Activated T-cell treated with anti-CD3 and anti-CD28 coated beads, Interleukin-2, amount 50 U/mL, for 24 hours (primary cell): ENCODE data around the gene SYNCRIP.
"Not testable (repeated sequence)": the region's sequence is repeated elsewhere in the genome, so short reads cannot be mapped to it uniquely, and the experiment has no call there.

Source experiments
- DNase-seq: peaks from one replicate; pipeline ENCODE4 v3.0.0-alpha.2; 2020
- H3K27ac Mint-ChIP-seq: 2 replicates; pipeline ENCODE4 v1.8.0; 2020; ENCODE audit warnings: mild to moderate bottlenecking, mixed read lengths
- H3K27me3 Mint-ChIP-seq: 2 replicates; pipeline ENCODE4 v1.8.0; 2020; ENCODE audit warnings: mixed read lengths
- H3K36me3 Mint-ChIP-seq: 2 replicates; pipeline ENCODE4 v1.8.0; 2020; ENCODE audit warnings: low read depth, mixed read lengths
- H3K4me1 Mint-ChIP-seq: 2 replicates; pipeline ENCODE4 v1.8.0; 2020; ENCODE audit warnings: low read depth, mixed read lengths
- H3K4me3 Mint-ChIP-seq: 2 replicates; pipeline ENCODE4 v1.8.0; 2020; ENCODE audit warnings: mild to moderate bottlenecking, moderate library complexity, mixed read lengths
- H3K9me3 Mint-ChIP-seq: 2 replicates; pipeline ENCODE4 v1.8.0; 2020; ENCODE audit warnings: mixed read lengths

The SYNCRIP gene

GRCh38 chr6:85642774-85643536 is at the start of gene SYNCRIP:
SYNCRIP (minus strand) TSS chr6:85642886; CDS start chr6:85641439, 1,447 bp downstream.
- Mint-ChIP-seq H3K27ac (peak within 1 kb of the TSS; percentile 99), H3K9me3 (no peaks in the 10 kb centered on the region), H3K36me3 (peaks cover 52% of the 10 kb centered on the region), H3K4me1 (peaks cover 39% of the 10 kb centered on the region), H3K4me3 (peak within 1 kb of the TSS; percentile 87), H3K27me3 (no peaks in the 10 kb centered on the region)
- DNase-seq: peak; percentile 99

DNA sequence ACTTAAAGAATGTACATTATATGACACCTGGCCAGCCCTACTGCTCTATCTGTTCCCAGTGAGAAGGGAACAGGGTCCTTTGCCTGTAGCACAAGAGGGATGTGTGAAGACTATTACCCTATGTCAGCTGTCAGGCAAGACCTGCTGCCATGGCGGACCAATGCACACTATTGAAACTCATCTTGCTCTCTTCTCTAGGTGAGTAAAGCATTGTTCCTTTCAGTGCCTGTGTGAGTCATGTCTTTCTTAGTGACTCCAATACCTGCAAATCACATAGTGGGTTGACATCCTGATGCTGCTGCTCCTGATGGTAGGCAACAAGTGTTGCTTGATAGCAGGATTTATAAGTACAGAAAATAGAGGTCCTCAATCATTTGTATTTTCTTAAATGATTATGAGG is 48.8 kb upstream of the SYNCRIP start:
- Mint-ChIP-seq H3K9me3 (no peaks in the 10 kb centered on the region), H3K36me3 (no peaks in the 10 kb centered on the region), H3K4me3 (no peak overlapping the region), H3K4me1 (peaks cover 2% of the 10 kb centered on the region), H3K27ac (no peak overlapping the region), H3K27me3 (no peaks in the 10 kb centered on the region)
- DNase-seq: no peak

DNA sequence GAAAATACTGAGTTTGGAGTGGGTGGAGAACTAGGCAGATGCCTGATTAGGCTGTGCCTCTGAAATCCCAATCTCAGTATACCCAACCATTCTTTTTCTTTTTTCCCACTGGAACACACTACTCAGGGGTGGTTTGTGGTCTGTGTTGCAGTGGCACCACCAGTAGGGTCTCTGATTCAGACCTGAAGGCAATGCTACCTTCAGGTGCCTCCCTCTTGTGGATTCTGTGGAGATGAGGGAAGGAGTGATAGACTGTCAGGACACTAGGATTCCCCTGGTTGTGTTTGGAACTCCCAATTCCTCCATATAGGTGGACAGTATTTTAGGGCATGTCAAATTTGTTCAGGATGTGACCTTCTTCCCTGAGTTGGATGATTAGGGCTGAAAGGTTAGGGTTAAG is 47.4 kb upstream of the SYNCRIP start:
- H3K4me1 Mint-ChIP-seq: peaks cover 6% of the 10 kb centered on the region
- no peaks in the 10 kb centered on the region for H3K27me3 Mint-ChIP-seq
- H3K36me3 Mint-ChIP-seq: no peaks in the 10 kb centered on the region
- no peak for DNase-seq
- H3K27ac Mint-ChIP-seq: no peak overlapping the region
- no peaks in the 10 kb centered on the region for H3K9me3 Mint-ChIP-seq
- no peak overlapping the region for H3K4me3 Mint-ChIP-seq

DNA sequence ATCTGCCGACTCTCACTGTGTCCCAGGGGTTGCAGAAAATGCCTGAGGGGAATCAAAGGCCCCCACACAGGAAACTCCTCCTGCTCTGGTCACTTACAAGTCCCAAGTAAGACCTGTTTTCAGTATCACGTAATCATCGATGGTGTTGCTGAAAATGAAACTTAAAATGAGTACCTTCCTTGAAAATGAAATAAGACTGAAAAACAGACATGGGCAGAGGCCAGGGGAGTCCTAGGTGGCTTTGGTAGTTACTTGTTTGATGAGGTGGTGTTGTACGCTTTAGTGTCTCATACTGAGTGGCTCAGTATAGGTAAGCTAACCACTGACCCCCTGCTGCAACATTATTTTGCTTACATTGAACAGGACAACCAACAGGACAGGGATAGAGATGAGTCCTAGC is 43.0 kb upstream of the SYNCRIP start:
- peaks cover 5% of the 10 kb centered on the region for H3K4me1 Mint-ChIP-seq
- peaks cover 4% of the 10 kb centered on the region for H3K36me3 Mint-ChIP-seq
- no peaks in the 10 kb centered on the region for H3K27me3 Mint-ChIP-seq
- H3K4me3 Mint-ChIP-seq: no peak overlapping the region
- H3K27ac Mint-ChIP-seq: no peak overlapping the region
- peaks cover 2% of the 10 kb centered on the region for H3K9me3 Mint-ChIP-seq
- no peak for DNase-seq

GRCh38 chr6:85684809-85685171 is 42.1 kb upstream of the SYNCRIP start:
- Mint-ChIP-seq H3K4me1 (peaks cover 13% of the 10 kb centered on the region), H3K4me3 (no peak overlapping the region), H3K27ac (no peak overlapping the region), H3K9me3 (peaks cover 2% of the 10 kb centered on the region), H3K36me3 (peaks cover 10% of the 10 kb centered on the region), H3K27me3 (no peaks in the 10 kb centered on the region)
- no peak for DNase-seq

DNA sequence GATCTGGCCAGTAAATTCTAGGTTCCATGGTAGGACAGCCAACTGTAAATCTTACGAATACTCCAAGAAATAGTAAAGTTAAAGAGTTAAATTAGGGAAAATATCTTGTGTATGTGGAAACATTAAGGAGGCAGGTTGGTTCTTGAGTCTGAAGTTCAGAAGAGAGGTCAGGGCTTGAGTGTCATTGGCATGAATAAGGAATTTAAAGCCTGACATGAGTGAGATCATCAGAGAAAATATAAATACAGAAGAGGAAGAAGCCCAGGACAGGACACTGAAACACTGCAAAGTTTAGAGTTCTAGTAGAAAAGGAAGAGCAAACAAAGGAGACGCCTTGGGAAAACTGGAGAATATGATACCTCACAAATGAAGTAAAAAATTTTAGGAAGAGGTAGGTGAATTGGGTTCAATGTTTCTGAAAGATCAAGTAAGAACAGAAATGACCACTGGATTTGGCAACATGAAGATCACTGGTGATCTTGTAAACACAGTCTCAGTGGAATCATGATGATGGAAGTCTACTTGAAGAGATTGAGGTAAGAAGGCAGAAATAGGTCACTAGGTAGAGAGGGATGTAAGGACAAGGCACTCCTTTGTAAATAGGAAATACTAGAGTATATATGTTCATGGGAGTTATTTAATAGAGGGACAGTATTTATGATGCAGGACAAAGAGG is 41.6 kb upstream of the SYNCRIP start:
- peaks cover 15% of the 10 kb centered on the region for H3K4me1 Mint-ChIP-seq
- H3K27ac Mint-ChIP-seq: no peak overlapping the region
- H3K27me3 Mint-ChIP-seq: no peaks in the 10 kb centered on the region
- H3K4me3 Mint-ChIP-seq: no peak overlapping the region
- DNase-seq: no peak
- peaks cover 2% of the 10 kb centered on the region for H3K9me3 Mint-ChIP-seq
- peaks cover 14% of the 10 kb centered on the region for H3K36me3 Mint-ChIP-seq

DNA sequence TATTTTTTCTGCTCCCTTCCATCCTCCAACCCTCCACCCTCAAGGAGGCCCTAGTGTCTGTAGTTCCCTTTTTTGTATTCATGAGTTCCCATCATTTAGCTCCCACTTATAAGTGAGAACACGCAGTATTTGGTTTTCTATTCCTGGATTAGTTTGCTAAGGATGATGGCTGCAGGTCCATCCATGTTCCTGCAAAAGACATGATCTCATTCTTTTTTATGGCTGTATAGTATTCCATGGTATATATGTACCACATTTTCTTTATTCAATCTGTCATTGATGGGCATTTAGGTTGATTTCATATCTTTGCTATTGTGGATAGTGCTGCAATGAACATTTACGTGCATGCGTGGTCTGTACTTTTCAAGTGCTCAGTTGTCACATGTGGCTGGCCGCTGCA is 39.2 kb upstream of the SYNCRIP start:
- H3K27me3 Mint-ChIP-seq, H3K27ac Mint-ChIP-seq, H3K9me3 Mint-ChIP-seq, DNase-seq, H3K4me3 Mint-ChIP-seq: not testable (repeated sequence)
- peaks cover 36% of the 10 kb centered on the region for H3K36me3 Mint-ChIP-seq
- peaks cover 18% of the 10 kb centered on the region for H3K4me1 Mint-ChIP-seq

DNA sequence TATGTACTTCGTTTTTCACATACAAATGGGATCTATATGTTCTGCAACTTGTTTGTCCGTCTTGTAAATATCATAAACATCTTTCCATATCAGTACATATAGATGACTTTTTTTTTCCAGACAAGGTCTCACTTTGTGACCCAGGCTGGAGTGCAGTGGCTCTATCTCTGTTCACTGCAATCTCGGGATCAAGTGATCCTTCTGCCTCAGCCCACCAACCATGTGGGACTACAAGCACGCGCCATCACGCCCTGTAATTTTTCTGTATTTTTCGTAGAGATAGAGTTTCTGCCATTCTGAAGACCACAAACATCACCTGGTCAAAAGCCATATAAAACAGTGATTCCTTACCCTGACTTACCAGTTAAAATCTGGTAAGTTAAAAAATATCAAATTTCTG is 37.7 kb upstream of the SYNCRIP start:
- Mint-ChIP-seq H3K27ac (peak overlapping the region; percentile 48), H3K9me3 (peaks cover 2% of the 10 kb centered on the region), H3K36me3 (peaks cover 51% of the 10 kb centered on the region), H3K4me3 (peak overlapping the region; percentile 100), H3K27me3 (peaks cover 4% of the 10 kb centered on the region), H3K4me1 (peaks cover 29% of the 10 kb centered on the region)
- no peak for DNase-seq

DNA sequence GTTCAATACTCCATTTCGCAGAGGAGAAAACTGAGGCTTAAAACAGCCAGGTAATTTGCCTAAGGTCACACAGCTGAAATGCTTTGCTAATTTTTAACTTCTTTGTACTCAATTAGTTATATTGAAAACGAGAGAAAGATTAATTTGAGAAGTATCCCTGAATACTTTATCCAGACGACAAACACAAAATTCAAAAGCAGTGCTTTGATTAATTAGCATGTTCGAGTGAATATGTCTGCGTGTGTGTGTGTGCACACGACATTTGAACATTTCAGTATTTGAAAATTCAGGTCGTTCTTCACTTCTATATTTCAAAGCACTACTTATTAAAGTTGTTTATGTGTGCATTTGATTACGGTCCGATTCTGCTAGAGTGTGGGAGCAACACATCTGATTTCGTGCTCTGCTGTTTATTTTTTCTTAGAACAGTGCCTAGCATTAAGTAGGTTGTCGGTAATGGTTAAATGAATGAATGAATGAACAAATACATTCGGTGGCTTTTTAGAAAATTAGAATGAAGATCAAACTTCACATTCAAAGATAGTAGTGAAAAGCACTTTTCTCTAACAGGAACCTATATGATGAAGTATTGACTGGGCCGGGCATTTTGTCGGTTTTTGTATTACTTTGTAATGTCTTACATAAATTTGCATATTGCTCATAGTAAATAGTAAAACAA is 36.9 kb upstream of the SYNCRIP start:
- H3K9me3 Mint-ChIP-seq: peaks cover 2% of the 10 kb centered on the region
- peaks cover 4% of the 10 kb centered on the region for H3K27me3 Mint-ChIP-seq
- H3K4me3 Mint-ChIP-seq: peak overlapping the region; percentile 100
- DNase-seq: no peak
- peaks cover 36% of the 10 kb centered on the region for H3K4me1 Mint-ChIP-seq
- H3K36me3 Mint-ChIP-seq: peaks cover 59% of the 10 kb centered on the region
- peak overlapping the region; percentile 100 for H3K27ac Mint-ChIP-seq

DNA sequence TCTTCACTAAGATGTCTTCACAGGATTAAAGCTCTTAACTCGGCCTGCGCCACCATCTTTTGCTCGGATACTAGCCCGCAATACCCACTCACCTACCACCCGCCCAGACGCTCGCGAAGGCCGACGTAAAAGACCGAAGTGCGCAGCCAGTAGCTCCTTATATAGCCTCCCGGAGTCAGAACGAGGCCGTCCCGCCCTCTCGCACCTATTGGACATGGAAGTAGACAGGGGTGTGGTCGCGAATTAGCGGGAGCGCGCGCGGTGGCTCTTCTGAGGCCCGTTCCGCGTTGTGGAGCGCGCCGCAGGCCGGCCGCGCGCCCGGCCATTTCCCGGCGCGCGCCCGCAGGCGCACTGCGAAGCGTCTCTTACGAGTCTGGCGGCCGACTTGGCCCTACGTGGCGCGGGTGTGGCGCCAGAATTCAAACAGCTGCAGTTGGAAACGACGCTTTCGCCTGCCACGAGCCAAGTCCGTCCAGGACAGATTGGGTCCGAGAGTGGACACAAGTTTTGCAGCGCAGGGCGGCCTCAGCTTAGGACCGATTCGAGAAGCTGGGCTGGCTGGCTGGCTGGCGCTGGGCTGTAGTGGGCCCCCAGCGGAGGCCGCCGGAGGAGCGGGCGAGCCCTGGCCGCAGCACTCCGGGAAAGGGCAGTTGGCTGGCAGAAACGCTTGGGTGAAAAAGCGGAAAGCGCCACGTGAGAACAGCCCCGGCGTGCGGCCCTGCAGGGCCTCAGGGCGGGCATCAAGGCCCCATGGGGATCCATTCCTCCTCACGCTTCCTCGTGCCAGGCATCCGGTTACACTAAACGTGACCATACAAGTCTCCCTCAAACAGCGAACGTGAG is 36.1 kb upstream of the SYNCRIP start:
- H3K4me3 Mint-ChIP-seq: peak overlapping the region; percentile 100
- peak overlapping the region; percentile 100 for H3K27ac Mint-ChIP-seq
- H3K4me1 Mint-ChIP-seq: peaks cover 42% of the 10 kb centered on the region
- H3K27me3 Mint-ChIP-seq: peaks cover 4% of the 10 kb centered on the region
- peaks cover 2% of the 10 kb centered on the region for H3K9me3 Mint-ChIP-seq
- peak; percentile 99 for DNase-seq
- H3K36me3 Mint-ChIP-seq: peaks cover 66% of the 10 kb centered on the region

DNA sequence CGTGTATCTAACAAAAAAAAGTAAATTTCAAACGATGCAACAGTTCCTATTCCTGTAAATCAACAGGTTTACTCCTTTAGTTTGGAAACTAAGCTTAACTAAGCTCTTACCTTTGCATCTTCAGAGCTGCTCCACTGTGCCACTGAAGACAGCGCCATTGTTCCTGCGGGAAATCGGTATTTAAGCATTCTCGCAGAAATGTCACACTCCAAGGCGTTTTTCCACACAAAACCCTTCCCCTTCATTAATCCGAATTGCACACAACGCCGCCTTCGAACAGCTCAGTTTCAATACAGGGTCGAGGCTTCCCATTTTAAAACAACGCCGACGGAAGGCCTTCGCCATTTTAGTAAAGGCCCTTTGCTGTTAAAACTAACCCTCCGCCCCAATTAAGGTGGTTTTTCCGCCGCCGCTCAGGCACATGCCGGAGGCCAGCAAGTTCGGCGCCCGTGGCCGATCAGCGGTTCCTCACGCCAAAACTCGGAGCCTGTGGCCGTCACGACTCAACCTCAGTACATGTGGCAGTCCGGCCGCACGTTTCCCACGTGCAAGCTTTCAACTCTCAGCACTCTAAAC is 35.4 kb upstream of the SYNCRIP start:
- peak overlapping the region; percentile 100 for H3K4me3 Mint-ChIP-seq
- H3K9me3 Mint-ChIP-seq: peaks cover 2% of the 10 kb centered on the region
- H3K36me3 Mint-ChIP-seq: peaks cover 74% of the 10 kb centered on the region
- peaks cover 49% of the 10 kb centered on the region for H3K4me1 Mint-ChIP-seq
- H3K27ac Mint-ChIP-seq: peak overlapping the region; percentile 100
- H3K27me3 Mint-ChIP-seq: peaks cover 4% of the 10 kb centered on the region
- DNase-seq: no peak

DNA sequence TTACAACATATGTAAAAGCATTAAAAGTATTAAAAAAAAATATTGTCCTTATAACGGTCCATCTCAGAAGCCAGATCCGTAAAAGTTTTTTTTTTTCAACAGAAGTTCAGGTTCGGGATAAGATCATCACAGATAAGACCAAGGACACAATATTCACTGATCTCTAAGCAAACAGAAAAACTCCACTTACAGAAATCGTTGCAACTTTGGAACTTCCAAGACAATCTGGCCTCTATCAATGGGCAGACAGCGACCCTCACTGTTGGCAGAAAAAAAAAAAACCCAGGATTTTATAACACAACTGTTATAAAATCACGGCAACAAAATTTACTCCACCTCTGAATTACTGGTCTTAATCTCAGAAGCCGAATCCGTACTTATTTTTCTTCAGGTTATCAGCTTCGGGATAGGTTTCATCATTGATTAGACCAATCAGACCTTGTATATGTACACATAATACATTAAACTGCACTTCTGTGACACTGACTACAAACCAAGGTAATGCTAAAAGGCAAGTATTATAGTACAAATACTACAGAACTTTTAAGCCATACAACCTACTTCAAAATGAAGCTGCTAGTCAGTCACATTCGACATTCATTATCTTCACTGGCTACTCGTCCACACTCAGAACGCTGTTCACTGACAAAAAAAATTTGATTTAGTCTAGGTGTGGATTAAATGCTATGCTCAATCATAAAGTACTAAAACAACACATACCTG is 34.7 kb upstream of the SYNCRIP start:
- peaks cover 4% of the 10 kb centered on the region for H3K27me3 Mint-ChIP-seq
- peaks cover 56% of the 10 kb centered on the region for H3K4me1 Mint-ChIP-seq
- H3K4me3 Mint-ChIP-seq: peak overlapping the region; percentile 100
- peaks cover 2% of the 10 kb centered on the region for H3K9me3 Mint-ChIP-seq
- DNase-seq: no peak
- peak overlapping the region; percentile 100 for H3K27ac Mint-ChIP-seq
- peaks cover 81% of the 10 kb centered on the region for H3K36me3 Mint-ChIP-seq

- H3K9me3 Mint-ChIP-seq: no peaks in the 10 kb centered on the region
- H3K27ac Mint-ChIP-seq: peak overlapping the region; percentile 100
- peak overlapping the region; percentile 100 for H3K4me3 Mint-ChIP-seq
- H3K36me3 Mint-ChIP-seq: peaks cover 81% of the 10 kb centered on the region
- H3K4me1 Mint-ChIP-seq: peaks cover 62% of the 10 kb centered on the region
- DNase-seq: no peak
- H3K27me3 Mint-ChIP-seq: peaks cover 4% of the 10 kb centered on the region
Observed at GRCh38 chr6:85676086-85676729, 33.5 kb upstream of the SYNCRIP start.
